HepG2 (cell line): Measurements from ENCODE around the gene TSEN34. TPM values are rescaled to one million over a fixed set of nuclear protein-coding genes. Genes with fewer than 3 reads are reported as not detected.
"Not testable (repeated sequence)": the region's sequence is repeated elsewhere in the genome, so short reads cannot be mapped to it uniquely, and the experiment has no call there.

Experiments used
- ATAC-seq: fragments of 200-7000 bp; cut with Tn5 transposase; 3 replicates; pipeline ENCODE4 v1.9.1; 2020; ENCODE audit warnings: mild to moderate bottlenecking, moderate library complexity
- BruUV-seq: library from RNA; stranded (reverse); fragments of 400-500 nt; replicated peaks from 2 replicates; lab custom pipeline; 2021; lab: Mats Ljungman, UMichigan
- CTCF ChIA-PET: fragments of 300-600 bp; formaldehyde crosslinking; extraction: SDS; loops from one replicate; lab custom pipeline; 2021; ENCODE audit warnings: low total read pairs, inconsistent platforms, low intra/inter-chr PET ratio; lab: Yijun Ruan, JAX
- POLR2A ChIA-PET: fragments of 350-600 bp; sonication (Branson Sonifier 250); formaldehyde crosslinking; loops from one replicate; lab custom pipeline; 2020; ENCODE audit warnings: antibody characterized with exemption, inconsistent platforms; lab: Yijun Ruan, JAX
- DNase-seq: peaks from one replicate; pipeline ENCODE4 v3.0.0-alpha.2; 2015; ENCODE audit warnings: low spot score
- FAIRE-seq: peaks from 3 replicates; lab custom pipeline; 2011; peaks lifted over from hg19 to GRCh38; lab: Jason Lieb, UNC
- H2AFZ ChIP-seq: one replicate; pipeline ENCODE4 v1.6.1; 2011; ENCODE audit warnings: low read length, inconsistent platforms
- H3K27ac ChIP-seq: fragments of 300-600 bp; 3 replicates; pipeline ENCODE4 v1.8.0; 2011; ENCODE audit warnings: mixed run types, mild to moderate bottlenecking, mixed read lengths, low read length, inconsistent platforms; ENCODE audit not compliant: insufficient read depth; ENCODE audit errors: extremely low read length
- H3K27me3 ChIP-seq, 2 experiments: fragments of 200-600 bp in 1 of 2; 2 replicates in 1 of 2; 3 replicates in 1 of 2; pipeline versions ENCODE4 v1.6.0 to v1.8.0; 2011; ENCODE audit warnings: low read length in 2 of 2, mild to moderate bottlenecking in 2 of 2, moderate library complexity in 2 of 2, inconsistent platforms in 1 of 2; ENCODE audit not compliant: insufficient read depth in 2 of 2, control insufficient read depth in 1 of 2
- H3K36me3 ChIP-seq, 2 experiments: fragments of 200-600 bp in 1 of 2; replicated peaks in 1 of 2; 2 replicates in 1 of 2; 3 replicates in 1 of 2; pipeline versions ENCODE4 v1.5.1 to v1.8.0; 2011; ENCODE audit warnings: low read length in 2 of 2, inconsistent platforms in 1 of 2; ENCODE audit not compliant: insufficient read depth in 2 of 2, control insufficient read depth in 1 of 2
- H3K4me1 ChIP-seq: 2 replicates; pipeline ENCODE4 v1.5.1; 2012; ENCODE audit warnings: low read length, inconsistent platforms; ENCODE audit not compliant: insufficient read depth
- H3K4me2 ChIP-seq: 2 replicates; pipeline ENCODE4 v1.6.0; 2011; ENCODE audit warnings: low read depth, low read length, inconsistent platforms
- H3K4me3 ChIP-seq, 3 experiments: fragments of 200-600 bp in 1 of 3; sonication (generic), shearing (Covaris generic) in 1 of 3; replicated peaks in 1 of 3; 2 replicates each; pipeline ENCODE4 v1.5.1; 2011 to 2016; ENCODE audit warnings: low read length in 3 of 3, inconsistent platforms in 2 of 3, low read depth in 2 of 3, mild to moderate bottlenecking in 2 of 3, control low read depth in 1 of 3, mixed read lengths in 1 of 3; ENCODE audit not compliant: insufficient read depth in 1 of 3
- H3K79me2 ChIP-seq: one replicate; pipeline ENCODE4 v1.6.1; 2011; ENCODE audit warnings: low read length, inconsistent platforms; ENCODE audit not compliant: insufficient read depth
- H3K9ac ChIP-seq: 2 replicates; pipeline ENCODE4 v1.6.0; 2011; ENCODE audit warnings: mild to moderate bottlenecking, low read depth, low read length, inconsistent platforms; ENCODE audit not compliant: insufficient read depth
- H3K9me3 ChIP-seq: 2 replicates; pipeline ENCODE4 v1.5.1; 2012; ENCODE audit warnings: mild to moderate bottlenecking, low read length
- H4K20me1 ChIP-seq: 2 replicates; pipeline ENCODE4 v1.6.0; 2011; ENCODE audit warnings: inconsistent platforms, mild to moderate bottlenecking, low read length, moderate library complexity; ENCODE audit not compliant: insufficient read depth
- ATF7 ChIP-seq, 2 experiments: fragments of 450-650 bp in 1 of 2; sonication (generic) in 1 of 2; formaldehyde crosslinking in 1 of 2; IDR thresholded peaks; 2 replicates each; pipeline versions ENCODE4 v1.4.0 to v1.6.1; 2016 to 2020; ENCODE audit warnings: antibody characterized with exemption in 1 of 2, mild to moderate bottlenecking in 1 of 2, missing genetic modification reagents in 1 of 2
- ZKSCAN1 ChIP-seq: fragments of 150-350 bp; IDR thresholded peaks from 2 replicates; pipeline ENCODE4 v1.6.1; 2014; ENCODE audit warnings: low read length
- ZMYM3 ChIP-seq: sonication (generic); formaldehyde crosslinking; IDR thresholded peaks from 2 replicates; pipeline ENCODE4 v1.5.1; 2020; ENCODE audit warnings: mild to moderate bottlenecking, missing genetic modification reagents
- ZNF629 ChIP-seq: sonication (generic); formaldehyde crosslinking; conservative IDR thresholded peaks from 2 replicates; pipeline ENCODE4 v1.5.0; 2020; ENCODE audit warnings: missing genetic modification reagents
- ZUFSP ChIP-seq: sonication (generic); formaldehyde crosslinking; IDR thresholded peaks from 2 replicates; pipeline ENCODE4 v1.9.0; 2021; ENCODE audit warnings: missing genetic modification reagents, mild to moderate bottlenecking, borderline replicate concordance
- WGBS: methylation state at CpG from one replicate; pipeline ENCODE4 v1.1.6; 2017; ENCODE audit warnings: low lambda C conversion rate; 5-methylcytosine and 5-hydroxymethylcytosine counted together
- in situ Hi-C: cut with HindIII; loops from 2 replicates; pipeline ENCODE4 v1.10.0; 2017; ENCODE audit warnings: low pct_unique_long_range_greater_than_20kb; ENCODE audit not compliant: extremely low pct_ligation_motif_present
- intact Hi-C: fragments of 100-400 bp; cut with micrococcal nuclease; formaldehyde crosslinking; loops from one replicate; pipeline ENCODE4 v1.10.0; 2022; ENCODE audit not compliant: unreplicated experiment
- polyA plus RNA-seq, 8 experiments: library from polyadenylated mRNA; depleted of rRNA in 3 of 8; stranded (reverse) in 7 of 8; unstranded in 1 of 8; fragments of >200 nt; fragmentation: Illumina TruSeq in 4 of 8; extraction: Trizol in 4 of 8; gene quantifications; 2 replicates each; pipeline versions ENCODE4 v1.2.1 to v1.2.3, GENCODE V29; 2011 to 2016; ENCODE audit warnings: low read depth in 4 of 8, missing spikeins in 1 of 8, mixed read lengths in 1 of 8; ENCODE audit not compliant: insufficient read depth in 1 of 8
- total RNA-seq, 5 experiments: library from RNA; depleted of rRNA; stranded (reverse); fragments of >200 nt; fragmentation: Illumina TruSeq; extraction: Trizol; gene quantifications; 2 replicates each; pipeline ENCODE4 v1.2.3, GENCODE V29; 2016; ENCODE audit warnings: low read depth in 1 of 5

TSEN34 gene
- total and polyA plus RNA-seq, 2 of the 13 experiments (the other 11 are each of a cell fraction or from before 2014, with no cell fraction given) = 55.1 to 65.4 TPM

DNA sequence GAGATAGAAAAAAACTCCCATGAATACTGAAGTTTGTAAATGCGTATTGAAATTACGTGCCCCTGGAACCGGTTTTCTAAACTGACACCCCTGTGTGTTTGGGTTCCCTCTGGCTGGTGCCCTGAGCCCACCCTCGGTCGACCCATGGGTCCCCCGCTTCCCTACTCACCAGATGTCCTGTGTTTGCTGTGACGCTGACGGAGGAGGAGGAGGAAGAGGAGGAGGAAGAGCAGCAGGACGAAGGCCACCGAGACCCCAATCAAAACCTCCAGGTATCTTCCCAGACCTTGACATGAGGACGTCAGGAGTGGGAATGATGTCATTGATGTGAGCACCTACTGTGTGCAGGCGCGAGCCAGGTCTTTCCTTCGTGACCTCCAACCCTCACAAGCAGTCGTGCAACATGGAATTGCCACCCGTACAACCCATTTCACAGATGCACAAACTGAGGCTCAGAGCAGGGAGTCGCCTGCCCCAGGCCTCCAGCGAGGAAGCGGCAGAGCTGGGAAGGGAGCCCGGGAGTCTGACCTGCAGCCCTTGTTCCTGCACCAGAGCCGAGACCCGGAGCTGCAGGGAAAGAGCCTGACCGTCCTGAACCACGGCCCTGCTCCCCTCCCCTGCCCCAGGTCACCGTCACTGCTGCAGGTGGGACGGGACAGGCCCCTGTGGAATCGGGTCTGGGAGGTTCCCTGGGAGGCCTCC, 28.0 kb downstream of the TSEN34 start:
- ChIA-PET POLR2A (no interaction called here), CTCF (no interaction called here)
- BruUV-seq = no TSS peak
- 71% methylated on average over 14 of the region's 27 CpGs for WGBS
- in situ Hi-C loops = no loop called here
- peaks cover 21% of the 10 kb centered on the region for H3K4me1 ChIP-seq
- no peak overlapping the region for H3K27ac ChIP-seq
- no peaks in the 10 kb centered on the region for H3K9me3 ChIP-seq
- ATAC-seq = no peak
- DNase-seq = no peak
- H3K4me2 ChIP-seq = no peak overlapping the region
- H2AFZ ChIP-seq = no peak overlapping the region
- H3K36me3 ChIP-seq = no peaks in the 10 kb centered on the region
- no peak overlapping the region for H3K9ac ChIP-seq
- peak; percentile 56 for TF ChIP-seq ATF7 (IDR thresholded peaks at IDR 0.05)
- no peak for TF ChIP-seq ATF7 (CRISPR knock-in tag; IDR thresholded peaks at IDR 0.05)
- TF ChIP-seq ZKSCAN1 = peak; percentile 66
- peak; percentile 94 for TF ChIP-seq ZNF629 (CRISPR knock-in tag)
- no peak for TF ChIP-seq ZUFSP (CRISPR knock-in tag)
- TF ChIP-seq ZMYM3 = peak; percentile 77
- TF ChIP-seq, all 625 proteins: peak for 4
- no peak for FAIRE-seq
- no peaks in the 10 kb centered on the region for H4K20me1 ChIP-seq
- peaks cover 3 to 13% of the 10 kb centered on the region in 2 experiments; a peak in 4 of 5 replicates for H3K27me3 ChIP-seq
- intact Hi-C loops = no loop called here
- no peaks in the 10 kb centered on the region for H3K79me2 ChIP-seq
- no peak overlapping the region for H3K4me3 ChIP-seq

DNA sequence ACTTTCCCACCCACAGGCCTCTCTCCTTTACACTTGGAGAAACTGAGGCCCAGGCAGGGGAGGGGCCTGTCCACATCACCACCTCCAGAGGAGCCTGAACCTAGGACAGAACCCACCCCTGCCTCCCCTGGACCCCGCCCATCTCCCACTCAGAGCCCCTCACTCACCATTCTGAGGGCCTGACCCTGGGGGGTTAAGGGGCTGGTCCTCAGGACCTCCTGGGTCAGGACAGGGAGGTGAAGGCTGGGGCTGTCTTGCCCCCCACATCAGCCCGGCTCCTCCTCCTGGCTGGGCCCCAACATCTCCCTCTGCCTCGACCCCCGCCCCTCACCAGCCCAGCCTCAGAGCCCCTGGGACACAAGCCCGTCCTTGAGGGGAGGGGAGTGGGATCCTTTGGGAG, 28.6 kb downstream of the TSEN34 start:
- H3K4me3 ChIP-seq, intact Hi-C loops, H2AFZ ChIP-seq, H3K36me3 ChIP-seq, H3K9ac ChIP-seq, H3K9me3 ChIP-seq, H3K27ac ChIP-seq, in situ Hi-C loops, BruUV-seq, H3K79me2 ChIP-seq, POLR2A ChIA-PET, FAIRE-seq, DNase-seq, H4K20me1 ChIP-seq, ATAC-seq, CTCF ChIA-PET, H3K4me2 ChIP-seq: not testable (repeated sequence)
- 29% methylated on average over 1 of the region's 5 CpGs for WGBS
- peaks cover 3 to 13% of the 10 kb centered on the region in 2 experiments; a peak in 4 of 5 replicates for H3K27me3 ChIP-seq
- peaks cover 21% of the 10 kb centered on the region for H3K4me1 ChIP-seq

- POLR2A ChIA-PET, BruUV-seq, CTCF ChIA-PET, H3K9me3 ChIP-seq, DNase-seq, H3K9ac ChIP-seq, ATAC-seq, H3K36me3 ChIP-seq, H3K27ac ChIP-seq, FAIRE-seq, H3K4me3 ChIP-seq, H3K79me2 ChIP-seq, H4K20me1 ChIP-seq, H3K4me2 ChIP-seq, in situ Hi-C loops, intact Hi-C loops, H2AFZ ChIP-seq: not testable (repeated sequence)
- whole genome bisulfite sequencing = 100% methylated on average over 1 of the region's 7 CpGs
- Histone ChIP-seq H3K27me3 (peaks cover 3 to 20% of the 10 kb centered on the region in 2 experiments; a peak in 4 of 5 replicates), H3K4me1 (peaks cover 18% of the 10 kb centered on the region)
These were observed 30.8 kb downstream of the TSEN34 start for GRCh38 chr19:54221947-54222346.
